ENCODE measurements around the gene FBLIM1. TPM values are rescaled to one million over a fixed set of nuclear protein-coding genes. Genes with fewer than 3 reads are reported as not detected.

Gene FBLIM1
- total RNA-seq, 1 donor from 2014 or later: 246 TPM

- TF ChIP-seq CTCF (conservative IDR thresholded peaks at IDR 0.05; ENCODE audit: low read depth, low read length): no peak
- H3K4me3 ChIP-seq (ENCODE audit: low read depth, low read length): peak overlapping the region; percentile 34
- no peak for DNase-seq (ENCODE audit: low read depth)
Observed at GRCh38 chr1:15760520-15761211, 2.1 kb downstream of the FBLIM1 start.

GRCh38 chr1:15761366-15762128 is 3.0 kb downstream of the FBLIM1 start:
- H3K4me3 ChIP-seq (ENCODE audit: low read depth, low read length): no peak overlapping the region
- TF ChIP-seq CTCF (conservative IDR thresholded peaks at IDR 0.05; ENCODE audit: low read depth, low read length): no peak
- no peak for DNase-seq (ENCODE audit: low read depth)

GRCh38 chr1:15762546-15762945 is 4.0 kb downstream of the FBLIM1 start:
- TF ChIP-seq CTCF (conservative IDR thresholded peaks at IDR 0.05; ENCODE audit: low read depth, low read length): no peak
- no peak overlapping the region for H3K4me3 ChIP-seq (ENCODE audit: low read depth, low read length)
- no peak for DNase-seq (ENCODE audit: low read depth)

GRCh38 chr1:15764269-15764764 is 5.7 kb downstream of the FBLIM1 start:
- peak overlapping the region; percentile 21 for H3K4me3 ChIP-seq (ENCODE audit: low read depth, low read length)
- no peak for DNase-seq (ENCODE audit: low read depth)

GRCh38 chr1:15764890-15765289 is 6.3 kb downstream of the FBLIM1 start:
- DNase-seq (ENCODE audit: low read depth): no peak
- H3K4me3 ChIP-seq (ENCODE audit: low read depth, low read length): no peak overlapping the region
- TF ChIP-seq CTCF (conservative IDR thresholded peaks at IDR 0.05; ENCODE audit: low read depth, low read length): no peak

More at GRCh38 chr1:15764269-15764764, 5.7 kb downstream of the FBLIM1 start:
- no peak for TF ChIP-seq CTCF (conservative IDR thresholded peaks at IDR 0.05; ENCODE audit: low read depth, low read length)

GRCh38 chr1:15765495-15766194 is 7.0 kb downstream of the FBLIM1 start:
- H3K4me3 ChIP-seq (ENCODE audit: low read depth, low read length): no peak overlapping the region
- no peak for TF ChIP-seq CTCF (conservative IDR thresholded peaks at IDR 0.05; ENCODE audit: low read depth, low read length)
- no peak for DNase-seq (ENCODE audit: low read depth)
